Stimulated activated CD8-positive, alpha-beta memory T cell treated with anti-CD3 and anti-CD28 coated beads, Interleukin-15, amount 100 ng/mL, for 1 hour (primary cell): ENCODE data around the gene PRPF8.
A peak's percentile ranks its signal among the peaks of the same experiment; 100 is the strongest.

Experiments
- DNase-seq: peaks from one replicate; pipeline ENCODE4 v3.0.0-alpha.2; 2020; ENCODE audit warnings: low read depth

Gene PRPF8

GRCh38 chr17:1644493-1645206 is 40.0 kb downstream of the PRPF8 start:
- DNase-seq: no peak

- no peak for DNase-seq
Measured at GRCh38 chr17:1643999-1644492, 40.6 kb downstream of the PRPF8 start.

- no peak for DNase-seq
Measured at GRCh38 chr17:1643293-1643998, 41.2 kb downstream of the PRPF8 start.

DNA sequence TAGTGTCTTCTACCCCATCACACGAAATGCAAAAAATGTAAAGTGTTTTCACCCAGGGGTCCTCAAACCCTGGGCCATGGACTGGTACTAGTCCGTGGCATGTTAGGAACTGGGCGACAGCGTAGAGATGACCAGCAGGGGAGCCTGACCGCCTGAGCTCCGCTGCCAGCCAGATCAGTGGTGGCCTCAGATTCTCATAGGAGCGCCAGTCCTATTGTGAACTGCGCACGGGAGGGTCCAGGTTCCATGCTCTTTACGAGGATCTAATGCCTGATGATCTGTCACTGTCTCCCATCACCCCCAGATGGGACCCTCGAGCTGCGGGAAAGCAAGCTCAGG is 43.6 kb downstream of the PRPF8 start:
- no peak for DNase-seq

DNA sequence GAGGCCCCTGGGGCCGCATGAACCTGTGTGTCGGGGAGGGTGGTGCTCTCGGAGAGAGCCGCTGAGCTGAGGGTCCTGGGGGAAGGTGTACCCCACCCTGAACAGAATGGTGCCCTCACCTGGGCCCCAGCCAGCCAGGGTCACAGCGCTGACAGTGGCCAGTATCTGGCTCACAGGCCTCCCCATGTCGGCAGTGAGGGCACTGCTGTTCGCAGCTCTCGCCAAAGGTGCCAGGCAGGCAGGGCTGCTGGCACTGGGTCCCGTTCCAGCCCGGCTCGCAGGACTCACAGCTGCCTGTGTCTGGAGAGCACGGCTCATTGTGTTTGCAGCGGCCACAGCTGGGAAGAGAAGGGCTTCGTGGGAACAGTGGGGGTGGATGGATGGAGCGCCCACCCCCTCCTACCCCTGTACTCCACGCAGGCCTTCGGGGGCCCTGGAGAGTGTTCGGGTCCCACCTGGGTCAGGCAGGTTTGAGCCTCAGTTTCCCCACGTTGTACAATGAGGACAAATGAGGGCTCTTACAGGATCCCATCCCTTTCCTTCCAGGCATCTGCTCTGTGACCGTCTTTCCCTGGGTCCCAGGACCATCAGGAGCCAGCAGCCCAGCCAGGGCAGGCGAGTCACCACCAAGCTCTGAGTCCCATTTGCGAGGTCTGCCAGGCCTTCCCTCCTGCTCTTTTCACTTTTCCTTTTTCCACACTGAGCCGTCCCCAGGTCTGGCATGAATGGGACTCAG is 44.2 kb downstream of the PRPF8 start:
- no peak for DNase-seq

- DNase-seq: no peak
Measured at GRCh38 chr17:1639549-1640180, 45.0 kb downstream of the PRPF8 start.

GRCh38 chr17:1638624-1639300 is 45.9 kb downstream of the PRPF8 start:
- no peak for DNase-seq

- no peak for DNase-seq
Measured at GRCh38 chr17:1638171-1638590, 46.5 kb downstream of the PRPF8 start.

DNA sequence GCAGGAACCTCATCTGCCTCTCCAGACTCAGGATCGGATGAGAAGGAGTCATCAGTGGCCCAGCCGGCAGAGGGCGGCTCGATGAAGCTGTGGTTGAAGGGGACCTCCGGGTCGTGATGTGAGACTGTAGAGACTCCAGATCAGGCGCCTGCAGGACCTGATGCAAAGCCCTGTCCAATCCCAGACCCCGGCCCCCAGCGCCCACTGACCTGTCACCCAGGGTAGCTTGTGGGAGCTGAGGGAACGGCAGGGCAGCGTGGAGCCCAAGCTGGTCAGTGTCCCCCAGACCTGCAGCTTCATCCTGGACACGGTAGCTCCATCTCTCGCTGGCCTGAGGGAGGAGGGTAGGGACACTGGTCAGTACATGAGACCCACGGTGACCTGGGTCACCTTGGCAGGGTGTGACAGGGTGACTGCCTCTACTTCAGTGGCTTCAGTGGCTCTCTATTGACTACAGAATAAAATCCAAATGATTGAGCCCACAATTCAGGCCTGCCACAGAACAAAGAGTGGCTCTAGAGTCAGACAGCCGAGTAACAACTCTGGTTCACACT is 47.9 kb downstream of the PRPF8 start:
- DNase-seq: no peak

DNA sequence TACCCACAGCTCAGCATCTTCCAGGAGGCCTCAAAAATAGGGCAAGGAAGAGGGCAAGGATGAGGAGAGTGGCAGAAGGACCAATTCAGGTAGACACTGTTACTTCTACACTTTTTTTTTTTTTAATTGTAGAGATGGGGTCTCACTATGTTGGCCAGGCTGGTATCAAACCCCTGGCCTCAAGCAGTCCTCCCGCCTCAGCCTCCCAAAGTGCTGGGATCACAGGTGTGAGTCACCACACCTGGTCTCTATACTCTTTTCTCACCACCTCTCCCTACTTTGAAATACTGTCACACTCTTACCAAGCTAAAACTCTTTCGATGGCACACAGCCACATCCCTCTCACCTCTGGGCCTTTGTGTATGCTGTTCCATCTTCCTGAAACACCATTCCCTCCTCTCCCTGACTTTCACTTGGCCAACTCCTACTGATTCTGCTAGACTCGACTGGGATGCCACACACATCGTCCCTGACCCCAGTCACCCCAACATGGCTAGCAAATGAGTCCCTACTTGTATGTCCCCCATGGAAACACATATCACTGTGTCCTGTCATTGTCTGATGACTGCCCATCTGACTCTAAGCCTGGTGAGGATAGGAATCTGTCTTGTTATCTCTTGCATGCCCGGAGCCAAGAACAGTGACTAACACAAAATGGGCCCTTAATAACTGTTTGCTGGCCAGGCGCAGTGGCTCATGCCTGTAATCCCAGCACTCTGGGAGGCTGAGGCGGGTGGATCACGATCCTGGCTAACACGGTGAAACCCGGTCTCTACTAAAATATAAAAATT is 48.8 kb downstream of the PRPF8 start:
- DNase-seq: no peak

DNA sequence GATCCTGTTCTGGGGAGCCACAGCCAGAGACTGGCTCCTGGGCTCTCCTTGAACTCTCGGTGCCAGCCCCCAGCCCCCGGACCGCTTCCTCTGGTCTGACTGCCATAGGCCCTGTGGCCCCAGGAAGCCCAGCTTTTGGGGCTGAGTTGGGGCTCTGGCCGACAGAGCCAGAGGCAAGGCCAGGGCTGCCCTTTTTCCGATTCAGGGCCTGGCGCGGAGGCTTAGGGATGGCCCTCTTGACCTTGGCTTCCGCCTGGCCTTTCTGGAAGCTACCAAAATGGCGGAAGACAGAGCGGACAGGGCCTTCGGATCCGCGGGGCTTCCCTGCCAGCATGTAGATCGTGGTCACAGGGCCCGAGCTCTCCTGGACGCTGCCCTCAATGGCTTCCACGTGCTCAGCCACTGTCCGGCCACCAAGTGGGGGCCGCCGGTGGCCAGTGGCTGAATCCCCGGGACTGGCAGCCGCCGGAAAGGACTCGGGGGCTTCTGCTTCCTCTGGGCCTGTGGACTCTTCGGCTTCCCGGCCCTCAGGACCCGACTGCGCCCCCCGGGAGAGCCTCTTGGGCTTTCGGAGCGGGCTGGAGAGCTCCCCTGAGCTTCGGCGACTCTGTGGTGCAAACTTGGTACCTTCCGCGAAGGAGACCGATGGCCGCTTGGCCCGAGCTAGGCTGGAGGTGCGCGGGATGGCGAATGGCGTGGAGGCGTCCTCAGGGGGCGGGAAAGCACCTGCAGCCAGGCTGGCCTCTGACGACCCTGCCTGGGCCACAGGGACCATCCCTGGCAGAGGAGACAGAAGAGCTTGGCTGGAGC is 49.6 kb downstream of the PRPF8 start:
- no peak for DNase-seq

DNA sequence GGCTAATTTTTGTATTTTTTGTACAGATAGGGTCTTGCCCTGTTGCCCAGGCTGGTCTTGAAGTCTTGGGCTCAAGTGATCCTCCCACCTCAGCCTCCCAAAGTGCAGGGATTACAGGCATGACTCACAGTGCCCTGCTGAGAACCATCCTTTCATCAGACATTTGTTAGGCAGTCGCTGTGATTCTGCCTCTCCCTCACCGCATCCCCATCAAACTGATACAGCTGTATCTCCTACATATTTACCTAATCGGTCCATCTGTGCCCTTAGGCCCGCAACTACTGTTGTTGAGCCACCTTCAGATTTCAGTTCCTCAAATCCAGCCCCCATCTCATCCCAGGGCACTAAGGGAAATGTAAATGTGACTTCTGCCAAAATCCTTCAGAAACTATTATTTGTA is 54.0 kb downstream of the PRPF8 start:
- no peak for DNase-seq

DNA sequence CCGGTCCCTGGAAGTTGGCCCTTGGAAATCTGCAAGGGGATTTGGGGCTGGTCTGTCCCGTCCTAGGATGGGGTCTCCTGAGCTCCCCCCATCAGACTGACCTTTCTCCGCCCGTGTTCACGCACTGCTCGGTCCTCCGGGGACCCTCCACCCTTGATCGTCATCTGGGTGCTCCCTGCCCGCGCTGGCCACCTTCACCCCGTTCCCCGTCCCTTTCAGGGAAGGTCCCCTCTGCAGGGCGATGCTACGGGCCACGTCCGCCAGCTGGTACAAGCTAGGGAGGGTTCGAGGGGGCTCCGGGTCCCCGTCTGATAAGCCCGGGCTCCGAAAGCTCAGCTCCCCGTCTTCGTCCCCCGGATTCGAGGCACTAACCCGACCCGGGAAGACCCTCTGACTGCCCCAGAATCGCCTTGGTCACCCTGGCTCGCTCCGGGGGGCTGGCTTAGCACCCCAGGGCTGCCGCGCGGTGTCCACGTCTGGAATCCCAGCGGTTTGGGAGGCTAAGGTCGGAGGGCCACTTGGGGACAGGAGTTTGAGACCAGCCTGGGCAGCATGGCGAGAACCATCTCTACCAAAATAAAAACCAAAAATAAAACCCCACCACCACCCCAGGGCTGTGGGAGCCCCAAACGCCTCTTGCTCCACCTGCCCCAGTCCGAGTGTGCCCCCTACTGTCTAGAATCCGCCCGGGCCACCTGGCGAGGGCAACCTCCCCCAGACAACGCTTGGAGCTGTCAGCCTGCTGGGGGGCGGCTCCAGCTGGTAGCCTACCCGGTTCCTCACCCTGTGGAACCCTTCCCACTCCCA is 55.0 kb downstream of the PRPF8 start:
- peak; percentile 49 for DNase-seq

GRCh38 chr17:1628856-1629503 is 55.7 kb downstream of the PRPF8 start:
- peak; percentile 82 for DNase-seq

GRCh38 chr17:1627982-1628855 is 56.4 kb downstream of the PRPF8 start, which contains the start of gene SLC43A2:
SLC43A2 (minus strand) TSS chr17:1628834; CDS start chr17:1627874, 960 bp downstream.
- peak; percentile 42 for DNase-seq

DNA sequence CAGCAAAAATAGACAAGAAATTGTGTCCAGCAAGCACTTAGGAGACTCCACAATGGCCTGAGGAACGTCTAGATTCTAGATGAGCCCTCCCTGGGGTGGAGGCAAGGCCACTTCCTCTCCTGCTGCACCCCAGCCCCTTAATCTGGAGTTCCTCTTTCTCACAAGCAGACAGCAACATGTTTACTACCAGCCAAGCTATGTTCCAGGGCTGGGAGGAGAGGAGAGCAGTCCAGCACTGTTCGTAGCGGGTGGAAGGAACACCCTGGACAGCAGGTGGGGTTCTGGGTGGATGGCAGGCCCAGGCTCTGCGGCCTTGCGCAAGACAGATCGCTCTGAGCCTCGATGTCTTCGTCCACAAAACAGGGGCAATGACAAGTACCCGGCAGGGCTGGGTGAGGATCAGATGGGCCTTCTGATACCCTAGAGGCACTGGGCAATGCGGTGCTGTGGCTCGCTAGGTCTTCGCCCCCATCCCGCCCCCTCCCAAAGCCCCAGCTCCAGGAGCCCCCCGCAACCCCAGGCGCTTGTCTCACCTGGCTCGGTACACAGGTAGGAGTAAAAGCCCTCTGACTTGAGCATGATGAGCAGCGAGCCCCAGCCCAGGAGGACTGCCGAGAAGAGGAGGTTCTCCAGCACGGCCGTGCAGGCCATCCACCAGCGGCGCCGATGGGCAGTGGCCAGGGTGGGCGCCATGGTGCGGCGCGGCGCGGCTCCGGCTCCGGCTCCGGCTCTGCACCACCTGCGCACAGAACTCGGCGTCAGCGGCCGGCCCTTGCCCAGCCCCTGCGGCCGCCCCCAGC is 57.3 kb downstream of the PRPF8 start:
- DNase-seq: no peak

GRCh38 chr17:1626333-1626732 is 58.3 kb downstream of the PRPF8 start:
- DNase-seq: no peak
